Dermis microvascular lymphatic vessel endothelial cell (primary cell): ENCODE measurements around the gene NUDT9. TPM values are rescaled to one million over a fixed set of nuclear protein-coding genes. Genes with fewer than 3 reads are reported as not detected.
"Not testable (repeated sequence)": the region's sequence is repeated elsewhere in the genome, so short reads cannot be mapped to it uniquely, and the experiment has no call there.

Experiments
- DNase-seq, 2 donors: peaks; one replicate each; pipeline versions ENCODE4 v3.0.0 to v3.0.0-alpha.2; 2010; ENCODE audit warnings: low read depth in 2 of 2
- total RNA-seq: library from RNA; depleted of rRNA; stranded (reverse); fragments of >200 nt; gene quantifications from 2 replicates; pipeline ENCODE4 v1.2.1, GENCODE V29; 2014

The NUDT9 gene
- total RNA-seq, 1 donor from 2014 or later, result 11.2 TPM

- DNase-seq, result not testable (repeated sequence)
Measured at GRCh38 chr4:87406902-87407301, 15.5 kb upstream of the NUDT9 start.

- DNase-seq, result peak in 1 of 2 donors; percentile 80
Measured at GRCh38 chr4:87409420-87409939, 12.9 kb upstream of the NUDT9 start.

GRCh38 chr4:87410157-87410556, 12.2 kb upstream of the NUDT9 start:
- no peak for DNase-seq

- no peak for DNase-seq
Measured at GRCh38 chr4:87410679-87411078, 11.7 kb upstream of the NUDT9 start.

GRCh38 chr4:87414816-87415215, 7.6 kb upstream of the NUDT9 start:
- DNase-seq, result no peak

- DNase-seq, result no peak
Measured at GRCh38 chr4:87416965-87417364, 5.4 kb upstream of the NUDT9 start.

- not testable (repeated sequence) for DNase-seq
Measured at GRCh38 chr4:87418410-87418809, 4.0 kb upstream of the NUDT9 start.

- DNase-seq, result peak in 1 of 2 donors; percentile 50
Measured at GRCh38 chr4:87419578-87420249, 2.7 kb upstream of the NUDT9 start.

- no peak for DNase-seq
Measured at GRCh38 chr4:87420276-87420830, 2.0 kb upstream of the NUDT9 start.

- DNase-seq, result peak in 1 of 2 donors; percentile 50
Measured at GRCh38 chr4:87423317-87424098, 1.1 kb downstream of the NUDT9 start.

- not testable (repeated sequence) for DNase-seq
Measured at GRCh38 chr4:87424099-87424543, 1.7 kb downstream of the NUDT9 start.

- no peak for DNase-seq
Measured at GRCh38 chr4:87425711-87426110, 3.3 kb downstream of the NUDT9 start.

- DNase-seq, result no peak
Measured at GRCh38 chr4:87426865-87427517, 4.6 kb downstream of the NUDT9 start.

GRCh38 chr4:87427518-87427868, 5.1 kb downstream of the NUDT9 start:
- DNase-seq, result no peak

GRCh38 chr4:87428979-87429378, 6.6 kb downstream of the NUDT9 start:
- no peak for DNase-seq

- no peak for DNase-seq
Measured at GRCh38 chr4:87430038-87430437, 7.7 kb downstream of the NUDT9 start.

GRCh38 chr4:87433342-87433741, 11.0 kb downstream of the NUDT9 start:
- no peak for DNase-seq

- DNase-seq, result no peak
Measured at GRCh38 chr4:87442889-87443288, 20.5 kb downstream of the NUDT9 start.

- DNase-seq, result no peak
Measured at GRCh38 chr4:87444741-87445140, 22.4 kb downstream of the NUDT9 start.

- no peak for DNase-seq
Measured at GRCh38 chr4:87445964-87446363, 23.6 kb downstream of the NUDT9 start.

GRCh38 chr4:87446375-87446774, 24.0 kb downstream of the NUDT9 start:
- not testable (repeated sequence) for DNase-seq

GRCh38 chr4:87451537-87451936, 29.2 kb downstream of the NUDT9 start:
- DNase-seq, result no peak
